ENCODE data around the gene POTEB3.
"Not testable (repeated sequence)": the region's sequence is repeated elsewhere in the genome, so short reads cannot be mapped to it uniquely, and the experiment has no call there.

POTEB3 gene

DNA sequence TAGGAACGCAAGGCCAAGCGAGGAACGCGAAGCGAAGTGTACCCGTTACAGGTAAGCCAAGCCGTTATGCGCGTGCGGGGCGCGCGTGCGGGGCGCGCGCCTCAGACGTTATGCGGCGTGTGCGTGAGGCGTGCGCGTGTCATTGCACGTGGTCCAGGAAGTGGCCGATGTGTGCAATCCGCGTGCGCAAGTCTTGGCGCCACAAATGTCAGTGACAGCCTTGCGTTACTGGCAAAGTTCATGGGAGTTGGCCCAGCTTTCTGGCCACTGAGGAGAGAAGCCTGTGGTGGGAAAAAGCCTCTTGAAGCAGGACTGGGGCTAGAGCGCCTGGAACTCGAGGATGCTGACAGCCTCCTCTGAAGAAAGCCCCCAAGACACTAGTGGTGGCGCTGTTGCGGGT is at the start of gene POTEB3:
TSS of gene POTEB3 (minus strand) at position 101 of the 400 bp plus-strand sequence. CDS start 488 bp downstream, outside the sequence.
- H3K4me3 ChIP-seq (ENCODE audit: low read length); H3K4me1 ChIP-seq (ENCODE audit: insufficient read depth, low read length); H2AFZ ChIP-seq (ENCODE audit: low read depth, low read length); H3K9me3 ChIP-seq (ENCODE audit: low read length); H3K36me3 ChIP-seq (ENCODE audit: insufficient read depth, low read length); H3K27me3 ChIP-seq (ENCODE audit: insufficient read depth, low read length): not testable (repeated sequence)

DNA sequence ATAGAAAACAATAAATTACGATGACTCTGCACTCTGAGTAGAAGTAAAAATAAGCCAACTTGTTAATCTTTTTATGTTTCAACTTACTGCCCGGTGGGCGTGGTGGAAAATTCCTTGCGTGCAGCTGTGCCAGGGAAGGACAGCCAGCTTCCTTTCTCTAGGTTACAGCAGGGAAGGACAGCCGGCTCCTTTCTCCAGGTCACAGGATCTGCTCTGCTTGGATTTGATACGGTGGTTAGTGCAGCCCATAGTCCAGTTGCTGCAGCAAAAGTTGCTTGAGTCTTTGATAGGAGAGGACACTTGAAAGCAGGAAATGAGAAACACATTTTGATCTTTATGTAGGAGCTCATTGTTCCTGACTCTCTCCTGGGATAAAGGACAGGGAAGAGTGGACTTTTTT is 13.4 kb upstream of the POTEB3 start:
- not testable (repeated sequence) for H3K36me3 ChIP-seq (ENCODE audit: insufficient read depth, low read length); H3K27me3 ChIP-seq (ENCODE audit: insufficient read depth, low read length); H3K4me3 ChIP-seq (ENCODE audit: low read length); H3K4me1 ChIP-seq (ENCODE audit: insufficient read depth, low read length); H3K9me3 ChIP-seq (ENCODE audit: low read length); H2AFZ ChIP-seq (ENCODE audit: low read depth, low read length)

DNA sequence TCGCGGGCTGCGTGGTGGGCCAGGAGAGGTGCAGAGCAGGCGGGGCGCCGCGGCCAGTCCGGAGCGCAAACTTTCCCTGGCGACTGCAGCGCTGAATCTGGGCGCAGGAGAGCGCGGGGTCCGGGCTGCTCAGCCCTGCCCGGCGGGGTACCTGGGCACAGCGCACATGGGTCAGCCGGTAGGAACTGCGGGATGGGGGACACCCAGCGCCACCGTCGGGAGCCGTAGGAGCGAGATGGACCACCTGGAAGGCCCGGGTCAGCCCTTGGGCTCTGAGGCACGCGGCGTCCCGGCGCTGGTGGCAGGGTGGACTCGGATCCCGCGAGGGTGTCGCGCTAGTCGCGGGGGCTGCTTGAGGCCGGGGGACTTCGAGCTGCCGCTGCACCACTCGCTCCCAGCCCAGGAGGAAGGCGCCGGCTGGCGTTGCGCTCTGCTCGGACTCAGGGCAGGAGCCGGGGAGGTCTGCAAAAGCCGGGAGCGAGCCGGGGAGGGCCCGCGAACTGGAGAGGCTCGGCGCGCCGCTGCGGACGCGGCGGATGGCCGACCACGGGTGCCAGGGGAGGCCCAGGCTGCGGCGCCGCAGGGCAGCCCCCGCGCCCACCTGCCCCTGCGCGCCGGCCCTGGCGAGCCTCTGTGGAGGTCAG is 11.7 kb upstream of the POTEB3 start:
- not testable (repeated sequence) for H3K36me3 ChIP-seq (ENCODE audit: insufficient read depth, low read length); H3K4me3 ChIP-seq (ENCODE audit: low read length); H3K4me1 ChIP-seq (ENCODE audit: insufficient read depth, low read length); H3K27me3 ChIP-seq (ENCODE audit: insufficient read depth, low read length); H3K9me3 ChIP-seq (ENCODE audit: low read length); H2AFZ ChIP-seq (ENCODE audit: low read depth, low read length)

DNA sequence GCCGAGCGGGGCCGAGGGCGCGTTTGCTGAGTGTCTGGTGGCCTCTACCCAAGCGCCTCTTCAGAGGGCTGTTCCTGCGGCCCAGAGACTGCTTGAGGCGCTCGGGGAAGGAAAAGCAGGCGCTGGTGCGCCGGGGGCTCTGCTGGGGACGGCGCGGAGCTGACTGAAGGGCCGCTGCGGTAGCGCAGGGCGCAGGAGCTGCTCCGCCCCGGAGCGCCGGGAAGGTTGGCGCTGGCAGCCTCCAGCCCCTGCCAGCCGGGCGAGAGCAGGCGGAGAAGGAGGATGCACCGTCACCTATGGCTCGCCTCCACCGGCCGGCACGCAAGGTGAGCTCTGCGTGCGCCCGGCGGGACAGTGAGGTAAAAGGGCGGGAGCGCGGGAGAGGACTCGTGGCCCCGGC is 11.2 kb upstream of the POTEB3 start:
- not testable (repeated sequence) for H3K4me1 ChIP-seq (ENCODE audit: insufficient read depth, low read length); H3K4me3 ChIP-seq (ENCODE audit: low read length); H3K9me3 ChIP-seq (ENCODE audit: low read length); H2AFZ ChIP-seq (ENCODE audit: low read depth, low read length); H3K36me3 ChIP-seq (ENCODE audit: insufficient read depth, low read length); H3K27me3 ChIP-seq (ENCODE audit: insufficient read depth, low read length)

DNA sequence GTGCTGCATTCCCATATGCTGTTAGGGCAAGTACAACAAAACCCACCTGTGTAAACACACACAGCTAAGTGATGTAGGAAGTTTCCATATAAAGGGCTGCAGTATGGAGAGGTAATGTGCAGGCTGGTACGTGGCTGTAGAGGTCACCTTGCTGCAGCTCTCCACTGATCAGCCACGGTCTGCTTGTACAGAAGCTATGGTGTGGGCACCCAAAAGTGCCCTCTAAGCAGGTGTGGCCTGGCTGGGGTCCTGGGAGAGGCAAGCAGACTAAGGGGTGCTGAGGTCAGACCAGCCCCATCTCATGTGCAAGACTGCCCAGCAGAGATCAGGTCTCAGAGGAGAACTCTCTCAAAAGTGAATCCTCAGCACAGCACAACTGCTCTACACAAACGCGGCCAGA is 32.9 kb downstream of the POTEB3 start:
- not testable (repeated sequence) for H3K4me3 ChIP-seq (ENCODE audit: low read length); H3K9me3 ChIP-seq (ENCODE audit: low read length); H3K27me3 ChIP-seq (ENCODE audit: insufficient read depth, low read length); H2AFZ ChIP-seq (ENCODE audit: low read depth, low read length); H3K4me1 ChIP-seq (ENCODE audit: insufficient read depth, low read length); H3K36me3 ChIP-seq (ENCODE audit: insufficient read depth, low read length)

DNA sequence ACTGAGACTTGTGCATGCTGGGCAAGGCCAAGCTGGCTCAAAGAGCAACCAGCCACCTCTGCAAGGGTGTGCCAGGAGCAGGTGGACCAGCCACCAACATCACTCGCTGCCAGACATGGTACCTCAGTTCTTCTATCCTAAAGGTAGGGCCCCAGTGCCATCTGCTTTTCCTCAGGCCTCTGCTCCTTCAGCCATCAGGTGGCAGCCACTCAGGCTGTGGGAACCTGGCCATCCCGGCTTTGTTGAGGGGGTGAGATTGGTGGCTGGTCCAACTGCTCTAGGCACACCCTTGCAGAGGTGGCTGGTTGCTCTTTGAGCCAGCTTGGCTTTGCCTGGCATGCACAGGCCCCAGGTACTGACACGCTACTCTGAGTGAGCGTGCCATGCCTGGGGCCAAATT is 38.8 kb downstream of the POTEB3 start:
- H3K4me3 ChIP-seq (ENCODE audit: low read length); H2AFZ ChIP-seq (ENCODE audit: low read depth, low read length); H3K36me3 ChIP-seq (ENCODE audit: insufficient read depth, low read length); H3K4me1 ChIP-seq (ENCODE audit: insufficient read depth, low read length); H3K9me3 ChIP-seq (ENCODE audit: low read length); H3K27me3 ChIP-seq (ENCODE audit: insufficient read depth, low read length): not testable (repeated sequence)

DNA sequence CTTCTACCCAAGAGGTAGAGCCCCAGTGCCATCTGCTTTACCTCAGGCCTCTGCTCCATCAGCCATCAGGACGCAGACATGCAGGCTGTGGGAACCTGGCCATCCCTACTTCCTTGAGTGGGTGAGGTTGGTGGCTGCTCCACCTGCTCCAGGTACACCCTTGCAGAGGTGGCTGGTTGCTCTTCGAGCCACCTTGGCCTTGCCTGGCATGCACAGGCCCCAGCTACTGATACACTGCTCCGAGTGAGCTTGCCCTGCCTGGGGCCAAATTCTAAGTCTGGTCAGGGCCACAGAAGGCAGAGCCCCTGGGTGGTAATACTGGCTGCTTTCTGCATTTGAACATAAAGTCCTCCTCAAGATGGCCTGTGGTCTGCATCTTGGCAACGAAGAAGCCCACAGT is 41.2 kb downstream of the POTEB3 start:
- H3K36me3 ChIP-seq (ENCODE audit: insufficient read depth, low read length); H3K9me3 ChIP-seq (ENCODE audit: low read length); H3K4me1 ChIP-seq (ENCODE audit: insufficient read depth, low read length); H3K4me3 ChIP-seq (ENCODE audit: low read length); H3K27me3 ChIP-seq (ENCODE audit: insufficient read depth, low read length); H2AFZ ChIP-seq (ENCODE audit: low read depth, low read length): not testable (repeated sequence)

DNA sequence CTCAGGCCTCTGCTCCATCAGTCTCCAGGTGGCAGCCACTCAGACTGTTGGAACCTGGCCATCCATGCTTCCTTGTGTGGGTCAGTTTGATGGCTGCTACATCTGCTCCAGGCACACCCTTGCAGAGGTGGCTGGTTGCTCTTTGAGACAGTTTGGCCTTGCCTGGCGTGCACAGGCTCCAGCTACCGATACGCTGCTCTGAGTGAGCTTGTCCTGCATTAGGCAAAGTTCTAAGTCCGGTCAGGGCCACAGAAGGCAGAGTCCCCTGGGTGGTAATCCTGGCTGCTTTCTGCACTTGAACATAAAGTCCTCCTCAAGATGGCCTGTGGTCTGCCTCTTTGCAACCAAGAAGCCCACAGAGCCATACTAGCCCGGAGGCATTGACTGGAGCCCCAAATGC is 41.8 kb downstream of the POTEB3 start:
- H2AFZ ChIP-seq (ENCODE audit: low read depth, low read length); H3K9me3 ChIP-seq (ENCODE audit: low read length); H3K4me3 ChIP-seq (ENCODE audit: low read length); H3K36me3 ChIP-seq (ENCODE audit: insufficient read depth, low read length); H3K4me1 ChIP-seq (ENCODE audit: insufficient read depth, low read length); H3K27me3 ChIP-seq (ENCODE audit: insufficient read depth, low read length): not testable (repeated sequence)

DNA sequence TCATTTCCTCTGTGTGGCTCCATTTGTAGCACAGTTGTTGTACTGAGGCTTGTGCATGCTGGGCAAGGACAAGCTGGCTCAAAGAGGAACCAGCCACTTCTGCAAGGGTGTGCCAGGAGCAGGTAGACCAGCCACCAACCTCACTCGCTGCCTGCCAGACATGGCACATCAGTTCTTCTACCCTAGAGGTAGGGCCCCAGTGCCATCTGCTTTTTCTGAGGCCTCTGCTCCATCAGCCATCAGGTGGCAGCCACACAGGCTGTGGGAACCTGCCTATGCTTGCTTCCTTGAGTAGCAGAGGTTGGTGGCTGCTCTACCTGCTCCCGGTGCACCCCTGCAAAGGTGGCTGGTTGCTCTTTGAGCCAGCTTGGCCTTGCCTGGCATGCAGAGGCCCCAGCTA is 42.6 kb downstream of the POTEB3 start:
- H3K9me3 ChIP-seq (ENCODE audit: low read length); H3K4me3 ChIP-seq (ENCODE audit: low read length); H3K27me3 ChIP-seq (ENCODE audit: insufficient read depth, low read length); H3K36me3 ChIP-seq (ENCODE audit: insufficient read depth, low read length); H2AFZ ChIP-seq (ENCODE audit: low read depth, low read length); H3K4me1 ChIP-seq (ENCODE audit: insufficient read depth, low read length): not testable (repeated sequence)

DNA sequence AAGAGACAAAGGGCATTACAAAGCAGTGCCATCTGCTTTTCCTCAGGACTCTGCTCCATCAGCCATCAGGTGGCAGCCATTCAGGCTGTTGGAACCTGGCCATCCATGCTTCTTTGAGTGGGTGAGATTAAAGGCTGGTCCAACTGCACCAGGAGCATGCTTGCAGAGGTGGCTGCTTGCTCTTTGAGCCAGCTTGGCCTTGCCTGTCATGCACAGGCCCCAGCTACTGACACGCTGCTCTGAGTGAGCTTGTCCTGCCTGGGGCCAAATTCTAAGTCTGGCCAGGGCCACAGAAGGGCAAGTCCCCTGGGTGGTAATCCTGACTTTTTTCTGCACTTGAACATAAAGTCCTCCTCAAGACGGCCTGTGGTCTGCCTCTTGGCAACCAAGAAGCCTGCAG is 43.1 kb downstream of the POTEB3 start:
- not testable (repeated sequence) for H3K4me1 ChIP-seq (ENCODE audit: insufficient read depth, low read length); H3K9me3 ChIP-seq (ENCODE audit: low read length); H3K4me3 ChIP-seq (ENCODE audit: low read length); H3K27me3 ChIP-seq (ENCODE audit: insufficient read depth, low read length); H3K36me3 ChIP-seq (ENCODE audit: insufficient read depth, low read length); H2AFZ ChIP-seq (ENCODE audit: low read depth, low read length)

DNA sequence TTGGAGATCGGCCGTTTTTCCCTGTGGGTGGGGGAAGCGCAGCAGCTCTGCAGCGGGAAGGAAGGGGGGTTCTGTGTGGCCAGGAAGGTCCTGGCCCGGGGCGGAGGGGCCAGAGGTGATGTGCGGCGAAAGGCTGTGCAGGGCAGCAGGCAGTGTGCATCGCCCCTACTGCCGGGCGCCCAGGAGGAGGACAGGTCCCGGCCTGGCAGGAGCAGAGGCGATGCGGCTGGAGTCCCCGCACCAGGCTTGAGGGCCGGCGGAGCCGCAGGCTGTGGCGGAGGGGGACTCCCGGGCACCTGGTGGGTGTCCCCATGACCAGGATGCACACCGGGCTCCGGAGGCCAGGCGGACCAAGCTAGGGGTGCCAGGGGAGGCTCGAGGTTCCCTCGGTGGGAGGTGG is 54.3 kb downstream of the POTEB3 start:
- not testable (repeated sequence) for H3K4me1 ChIP-seq (ENCODE audit: insufficient read depth, low read length); H3K4me3 ChIP-seq (ENCODE audit: low read length); H3K36me3 ChIP-seq (ENCODE audit: insufficient read depth, low read length); H3K27me3 ChIP-seq (ENCODE audit: insufficient read depth, low read length); H2AFZ ChIP-seq (ENCODE audit: low read depth, low read length); H3K9me3 ChIP-seq (ENCODE audit: low read length)

DNA sequence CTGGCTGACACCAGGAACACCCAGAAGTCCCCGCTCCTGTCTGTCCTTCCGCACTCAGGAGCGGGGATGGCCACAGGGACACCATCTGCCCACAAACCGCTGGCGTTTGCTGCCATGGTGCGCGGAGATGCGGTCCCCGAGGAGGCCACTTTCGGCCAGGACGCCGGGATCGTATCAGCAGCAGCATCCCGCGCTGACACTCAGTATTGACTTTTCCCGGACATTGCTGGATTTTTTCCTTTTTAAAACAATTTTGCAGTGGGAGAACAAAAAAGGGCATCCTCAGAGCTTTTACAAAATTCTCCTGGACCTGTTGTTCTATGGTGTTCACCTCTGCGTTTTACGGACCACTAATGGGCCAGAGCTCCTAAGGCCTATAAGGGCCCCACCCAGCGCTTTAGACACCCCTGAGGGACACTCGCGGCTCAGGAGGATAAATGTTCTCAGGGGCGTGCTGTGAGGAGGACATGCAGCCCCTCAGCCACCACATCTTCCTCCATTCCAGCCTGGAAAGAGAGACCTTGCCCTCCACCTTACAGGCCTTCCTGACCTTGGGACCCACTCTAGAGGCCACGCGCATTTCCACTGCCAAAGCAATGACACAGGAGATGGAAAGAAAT is 56.3 kb downstream of the POTEB3 start:
- H3K9me3 ChIP-seq (ENCODE audit: low read length); H3K27me3 ChIP-seq (ENCODE audit: insufficient read depth, low read length); H3K4me3 ChIP-seq (ENCODE audit: low read length); H3K36me3 ChIP-seq (ENCODE audit: insufficient read depth, low read length); H2AFZ ChIP-seq (ENCODE audit: low read depth, low read length); H3K4me1 ChIP-seq (ENCODE audit: insufficient read depth, low read length): not testable (repeated sequence)

DNA sequence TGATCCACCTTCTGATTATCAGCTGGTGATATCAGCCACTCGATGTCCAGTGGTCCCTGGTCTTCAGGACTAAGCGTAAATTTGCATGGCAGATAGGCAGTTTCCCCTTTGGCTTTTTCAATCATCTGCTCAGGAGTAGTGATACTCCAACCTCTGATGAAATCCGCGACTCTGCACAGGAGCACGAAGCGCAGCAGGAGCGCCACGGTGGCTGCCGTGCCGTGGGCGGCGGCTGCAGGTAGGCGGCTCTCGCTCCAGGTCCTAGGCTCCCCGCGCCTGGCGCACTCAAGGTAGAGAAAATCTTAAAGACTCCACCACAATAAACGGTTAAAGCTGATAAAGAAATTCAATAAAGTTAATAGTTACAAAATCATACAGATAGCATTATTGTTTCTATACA is 66.6 kb downstream of the POTEB3 start:
- H3K27me3 ChIP-seq (ENCODE audit: insufficient read depth, low read length); H3K9me3 ChIP-seq (ENCODE audit: low read length); H3K4me1 ChIP-seq (ENCODE audit: insufficient read depth, low read length); H2AFZ ChIP-seq (ENCODE audit: low read depth, low read length); H3K4me3 ChIP-seq (ENCODE audit: low read length); H3K36me3 ChIP-seq (ENCODE audit: insufficient read depth, low read length): not testable (repeated sequence)

DNA sequence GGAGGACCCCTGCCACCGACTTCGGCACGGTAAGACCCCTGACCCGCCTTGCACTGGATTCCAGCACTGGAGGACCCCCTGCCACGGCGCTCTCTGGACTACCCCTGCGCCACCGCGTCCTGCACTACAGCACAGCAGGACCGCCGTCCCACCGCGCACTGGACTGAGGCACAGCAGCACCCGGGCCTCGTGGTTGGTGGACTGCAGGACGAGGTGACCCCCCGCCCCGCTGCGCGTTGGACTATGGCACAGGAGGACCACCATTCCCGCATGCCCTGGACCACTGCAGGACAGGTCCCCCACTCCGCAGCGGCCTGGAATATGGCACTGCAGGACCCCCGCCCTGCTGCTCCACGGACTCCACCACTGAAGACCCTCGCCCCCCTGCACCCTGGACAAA is 71.1 kb downstream of the POTEB3 start:
- not testable (repeated sequence) for H3K9me3 ChIP-seq (ENCODE audit: low read length); H3K4me3 ChIP-seq (ENCODE audit: low read length); H3K36me3 ChIP-seq (ENCODE audit: insufficient read depth, low read length); H2AFZ ChIP-seq (ENCODE audit: low read depth, low read length); H3K27me3 ChIP-seq (ENCODE audit: insufficient read depth, low read length); H3K4me1 ChIP-seq (ENCODE audit: insufficient read depth, low read length)

All from neuron (in vitro differentiated cells).